HEK293 (cell line): Measurements from ENCODE around the gene PTDSS2.

Source experiments
- BCL11A ChIP-seq: fragments of 450-650 bp; formaldehyde crosslinking; IDR thresholded peaks from 2 replicates; pipeline ENCODE4 v1.5.1; 2016; ENCODE audit warnings: low read depth, missing biosample characterization, missing genetic modification characterization
- CTCF ChIP-seq: fragments of 450-650 bp; formaldehyde crosslinking; IDR thresholded peaks from 2 replicates; pipeline ENCODE4 v1.5.1; 2016; ENCODE audit warnings: missing biosample characterization, missing genetic modification characterization
- MYNN ChIP-seq: fragments of 450-650 bp; formaldehyde crosslinking; IDR thresholded peaks from 2 replicates; pipeline ENCODE4 v1.5.1; 2016; ENCODE audit warnings: missing biosample characterization, missing genetic modification characterization, borderline replicate concordance
- PBX3 ChIP-seq: sonication (generic); formaldehyde crosslinking; IDR thresholded peaks from 2 replicates; pipeline ENCODE4 v1.8.1; 2022; ENCODE audit warnings: mild to moderate bottlenecking, moderate library complexity, missing genetic modification reagents
- ZNF174 ChIP-seq: fragments of 450-650 bp; formaldehyde crosslinking; IDR thresholded peaks from 2 replicates; pipeline ENCODE4 v1.5.0; 2017; ENCODE audit warnings: missing biosample characterization, mild to moderate bottlenecking, missing genetic modification characterization
- ZNF202 ChIP-seq: fragments of 450-650 bp; formaldehyde crosslinking; IDR thresholded peaks from 2 replicates; pipeline ENCODE4 v1.5.1; 2016; ENCODE audit warnings: missing biosample characterization, missing genetic modification characterization, borderline replicate concordance
- ZNF416 ChIP-seq: fragments of 450-650 bp; formaldehyde crosslinking; IDR thresholded peaks from 2 replicates; pipeline ENCODE4 v1.5.1; 2016; ENCODE audit warnings: missing biosample characterization, missing genetic modification characterization
- ZNF449 ChIP-seq: fragments of 450-650 bp; formaldehyde crosslinking; IDR thresholded peaks from 2 replicates; pipeline ENCODE4 v1.5.1; 2017; ENCODE audit warnings: missing biosample characterization, mild to moderate bottlenecking, missing genetic modification characterization, moderate library complexity
- ZNF792 ChIP-seq: fragments of 450-650 bp; formaldehyde crosslinking; IDR thresholded peaks from 2 replicates; pipeline ENCODE4 v1.5.1; 2016; ENCODE audit warnings: missing biosample characterization, missing genetic modification characterization

GRCh38 chr11:497565-498296 lies 47.7 kb downstream of the PTDSS2 start:
- TF ChIP-seq CTCF (tag by site-specific recombination) (no peak), ZNF202 (tag by site-specific recombination) (no peak), PBX3 (CRISPR knock-in tag) (no peak), ZNF174 (tag by site-specific recombination) (no peak), ZNF449 (tag by site-specific recombination) (no peak), ZNF792 (tag by site-specific recombination) (no peak), BCL11A (tag by site-specific recombination) (no peak), MYNN (tag by site-specific recombination) (no peak), ZNF416 (tag by site-specific recombination) (no peak)
